SK-N-SH (cell line): ENCODE data around the gene ADAMTS9. TPM values are rescaled to one million over a fixed set of nuclear protein-coding genes. Genes with fewer than 3 reads are reported as not detected.

Source experiments
- CTCF ChIA-PET: fragments of 300-600, 350-600 bp; formaldehyde crosslinking; extraction: SDS; loops from one replicate; lab custom pipeline; 2021; lab: Yijun Ruan, JAX
- POLR2A ChIA-PET: fragments of 350-600 bp; sonication (Branson Sonifier 250); formaldehyde crosslinking; extraction: SDS; loops from one replicate; lab custom pipeline; 2020; ENCODE audit warnings: antibody characterized with exemption, inconsistent platforms; lab: Yijun Ruan, JAX
- DNase-seq: peaks from one replicate; pipeline ENCODE4 v3.0.0; 2012
- H2AFZ ChIP-seq: fragments of 200-600 bp; sonication (generic); 2 replicates; pipeline ENCODE4 v1.8.1; 2016; ENCODE audit warnings: antibody characterized with exemption, mild to moderate bottlenecking, low read depth
- H3F3A ChIP-seq: fragments of 200-600 bp; sonication (generic); replicated peaks from 2 replicates; pipeline ENCODE3; 2016; ENCODE audit warnings: antibody characterized with exemption, mild to moderate bottlenecking; ENCODE audit not compliant: insufficient read depth
- H3K27ac ChIP-seq, 2 experiments: fragments of 200-500 bp in 1 of 2; fragments of 200-600 bp in 1 of 2; sonication (Bioruptor generic) in 1 of 2; sonication (generic), shearing (Covaris generic) in 1 of 2; 2 replicates each; pipeline versions ENCODE4 v1.5.1 to v1.6.1; 2014 to 2016; ENCODE audit warnings: low read depth in 2 of 2, inconsistent platforms in 1 of 2, low read length in 1 of 2, mild to moderate bottlenecking in 1 of 2, mixed read lengths in 1 of 2
- H3K27me3 ChIP-seq: fragments of 200-600 bp; sonication (generic), shearing (Covaris generic); 2 replicates; pipeline ENCODE4 v1.6.1; 2016; ENCODE audit warnings: mixed run types; ENCODE audit not compliant: insufficient read depth
- H3K36me3 ChIP-seq, 2 experiments: fragments of 200-500 bp in 1 of 2; fragments of 200-600 bp in 1 of 2; sonication (Bioruptor generic) in 1 of 2; sonication (generic) in 1 of 2; replicated peaks in 1 of 2; 2 replicates each; pipeline versions ENCODE3 to v1.5.1; 2014 to 2016; ENCODE audit warnings: low read length in 1 of 2, mild to moderate bottlenecking in 1 of 2; ENCODE audit not compliant: insufficient read depth in 2 of 2, control insufficient read depth in 1 of 2
- H3K4me1 ChIP-seq, 2 experiments: fragments of 200-500 bp in 1 of 2; fragments of 200-600 bp in 1 of 2; sonication (Bioruptor generic) in 1 of 2; sonication (generic), shearing (Covaris generic) in 1 of 2; 2 replicates each; pipeline versions ENCODE4 v1.5.1 to v1.6.1; 2014 to 2016; ENCODE audit warnings: low read depth in 1 of 2, low read length in 1 of 2, mixed run types in 1 of 2; ENCODE audit not compliant: insufficient read depth in 2 of 2, control insufficient read depth in 1 of 2
- H3K4me2 ChIP-seq: fragments of 200-600 bp; sonication (generic), shearing (Covaris generic); 2 replicates; pipeline ENCODE4 v1.6.1; 2017; ENCODE audit warnings: mixed run types
- H3K4me3 ChIP-seq, 2 experiments: fragments of 200-500 bp in 1 of 2; fragments of 200-600 bp in 1 of 2; sonication (Bioruptor generic) in 1 of 2; sonication (generic), shearing (Covaris generic) in 1 of 2; 2 replicates each; pipeline versions ENCODE4 v1.5.1 to v1.8.1; 2014 to 2016; ENCODE audit warnings: low read depth in 2 of 2, inconsistent platforms in 1 of 2, low read length in 1 of 2, mild to moderate bottlenecking in 1 of 2, mixed read lengths in 1 of 2, moderate library complexity in 1 of 2
- H3K79me2 ChIP-seq: fragments of 200-600 bp; sonication (generic); 2 replicates; pipeline ENCODE4 v1.8.1; 2017; ENCODE audit warnings: mild to moderate bottlenecking; ENCODE audit not compliant: insufficient read depth
- H3K9ac ChIP-seq: fragments of 200-600 bp; sonication (generic); 2 replicates; pipeline ENCODE4 v1.6.1; 2017; ENCODE audit warnings: mixed run types
- H3K9me2 ChIP-seq: fragments of 200-600 bp; sonication (generic); 2 replicates; pipeline ENCODE4 v1.6.1; 2017; ENCODE audit warnings: mixed run types
- H3K9me3 ChIP-seq: fragments of 200-600 bp; sonication (generic); 2 replicates; pipeline ENCODE4 v1.6.1; 2017; ENCODE audit warnings: mixed run types, mild to moderate bottlenecking, moderate library complexity
- H4K20me1 ChIP-seq: fragments of 200-600 bp; sonication (generic); 2 replicates; pipeline ENCODE4 v1.6.1; 2017; ENCODE audit warnings: mild to moderate bottlenecking, mixed run types; ENCODE audit not compliant: insufficient read depth
- CHD2 ChIP-seq: fragments of 150-350 bp; IDR thresholded peaks from 2 replicates; pipeline ENCODE4 v1.6.1; 2018; ENCODE audit warnings: low read length; ENCODE audit not compliant: partially characterized antibody
- CTCF ChIP-seq: fragments of 200-600 bp; sonication (generic); IDR thresholded peaks from 2 replicates; pipeline ENCODE4 v1.6.1; 2017; ENCODE audit warnings: antibody characterized with exemption, mild to moderate bottlenecking, moderate library complexity
- EZH2phosphoT487 ChIP-seq: fragments of 200-600 bp; sonication (generic); IDR thresholded peaks from 2 replicates; pipeline ENCODE4 v1.6.1; 2017; ENCODE audit warnings: low read depth, mixed run types, mild to moderate bottlenecking, antibody characterized with exemption, moderate library complexity, borderline replicate concordance
- GATA2 ChIP-seq: sonication (generic); formaldehyde crosslinking; IDR thresholded peaks from 2 replicates; pipeline ENCODE4 v1.5.0; 2020; ENCODE audit warnings: mild to moderate bottlenecking, missing genetic modification reagents
- JUND ChIP-seq: IDR thresholded peaks from 2 replicates; pipeline ENCODE4 v1.4.0; 2012
- MEF2A ChIP-seq: IDR thresholded peaks from 2 replicates; pipeline ENCODE4 v1.4.0; 2012; ENCODE audit warnings: low read depth, borderline replicate concordance
- MXI1 ChIP-seq: IDR thresholded peaks from 2 replicates; pipeline ENCODE4 v1.6.1; 2012; ENCODE audit warnings: mild to moderate bottlenecking, low read depth, low read length, improper control_type of control experiment
- NFIC ChIP-seq: IDR thresholded peaks from 2 replicates; pipeline ENCODE4 v1.4.0; 2012; ENCODE audit warnings: borderline replicate concordance
- RAD21 ChIP-seq: IDR thresholded peaks from 2 replicates; pipeline ENCODE4 v1.6.1; 2012; ENCODE audit warnings: mild to moderate bottlenecking, low read length
- RCOR1 ChIP-seq: fragments of 150-350 bp; IDR thresholded peaks from 2 replicates; pipeline ENCODE4 v1.6.1; 2017; ENCODE audit warnings: antibody characterized with exemption, low read length
- RFX5 ChIP-seq: IDR thresholded peaks from 2 replicates; pipeline ENCODE4 v1.6.1; 2012; ENCODE audit warnings: mild to moderate bottlenecking, improper control_type of control experiment, low read length
- RXRA ChIP-seq: IDR thresholded peaks from 2 replicates; pipeline ENCODE4 v1.4.0; 2012; ENCODE audit warnings: low read depth, mild to moderate bottlenecking, borderline replicate concordance
- SIN3A ChIP-seq: IDR thresholded peaks from 2 replicates; pipeline ENCODE4 v1.6.1; 2012; ENCODE audit warnings: low read depth, mild to moderate bottlenecking, low read length, moderate library complexity, borderline replicate concordance
- SMC3 ChIP-seq: IDR thresholded peaks from 2 replicates; pipeline ENCODE4 v1.6.1; 2012; ENCODE audit warnings: low read depth, low read length, improper control_type of control experiment
- YY1 ChIP-seq: IDR thresholded peaks from 2 replicates; pipeline ENCODE4 v1.4.0; 2012; ENCODE audit warnings: low read depth, mild to moderate bottlenecking
- ZBTB33 ChIP-seq: IDR thresholded peaks from 2 replicates; pipeline ENCODE4 v1.4.0; 2012; ENCODE audit warnings: low read depth, borderline replicate concordance
- WGBS: methylation state at CpG from one replicate; pipeline ENCODE4 v1.1.6; 2017; ENCODE audit warnings: low lambda C conversion rate; 5-methylcytosine and 5-hydroxymethylcytosine counted together
- polyA plus RNA-seq, 3 experiments: library from polyadenylated mRNA; depleted of rRNA; stranded (reverse); fragments of >200 nt; gene quantifications; 2 replicates each; pipeline ENCODE4 v1.2.3, GENCODE V29; 2012
- TF ChIP-seq, protein P1 (sequence below): IDR thresholded peaks from 2 replicates; pipeline ENCODE4 v1.6.1; 2012; ENCODE audit warnings: mild to moderate bottlenecking, low read depth, low read length, moderate library complexity

ADAMTS9 gene
- polyA plus RNA-seq, 1 of the 3 experiments (the other 2 are of a cell fraction): 4.1 TPM

DNA sequence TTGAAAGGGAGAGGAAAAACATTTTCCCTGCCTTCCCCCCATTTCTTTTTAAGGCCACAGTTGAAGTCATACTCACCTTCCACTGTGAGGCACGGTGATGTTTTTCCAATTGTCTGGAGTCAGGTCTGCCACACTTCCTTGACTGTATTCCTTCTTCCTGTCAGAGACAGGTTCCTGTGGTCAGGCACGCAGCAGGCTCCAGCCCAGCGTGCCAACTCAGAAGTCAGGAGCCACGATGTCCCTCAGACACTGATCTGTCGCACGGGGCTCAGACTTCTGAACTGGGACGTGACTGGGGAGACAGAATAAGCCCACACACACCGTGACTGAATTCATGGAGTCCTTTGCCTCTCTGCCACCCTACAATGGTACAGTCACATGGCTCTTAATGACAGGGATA, 41.2 kb upstream of the ADAMTS9 start:
- Histone ChIP-seq H4K20me1 (no peaks in the 10 kb centered on the region), H3F3A (no peaks in the 10 kb centered on the region)
- no peak for TF ChIP-seq RCOR1
- TF ChIP-seq CTCF: no peak
- no peak for TF ChIP-seq RAD21
- TF ChIP-seq YY1: no peak
- TF ChIP-seq MEF2A: no peak
- TF ChIP-seq NFIC: no peak
- no peak for TF ChIP-seq MXI1
- TF ChIP-seq, all 33 proteins: peak for 0
- Histone ChIP-seq H3K27me3 (no peaks in the 10 kb centered on the region), H3K36me3 (no peaks in the 10 kb centered on the region), H3K9me2 (no peaks in the 10 kb centered on the region), H2AFZ (no peak overlapping the region), H3K4me3 (no peak overlapping the region), H3K27ac (no peak overlapping the region), H3K4me2 (no peak overlapping the region), H3K9ac (no peak overlapping the region), H3K4me1 (no peaks in the 10 kb centered on the region; a peak in 2 of 4 replicates), H3K79me2 (no peaks in the 10 kb centered on the region), H3K9me3 (no peaks in the 10 kb centered on the region)
- ChIA-PET CTCF (no interaction called here), POLR2A (no interaction called here)
- 85% methylated on average over 8 of the region's 8 CpGs for WGBS
- no peak for DNase-seq

DNA sequence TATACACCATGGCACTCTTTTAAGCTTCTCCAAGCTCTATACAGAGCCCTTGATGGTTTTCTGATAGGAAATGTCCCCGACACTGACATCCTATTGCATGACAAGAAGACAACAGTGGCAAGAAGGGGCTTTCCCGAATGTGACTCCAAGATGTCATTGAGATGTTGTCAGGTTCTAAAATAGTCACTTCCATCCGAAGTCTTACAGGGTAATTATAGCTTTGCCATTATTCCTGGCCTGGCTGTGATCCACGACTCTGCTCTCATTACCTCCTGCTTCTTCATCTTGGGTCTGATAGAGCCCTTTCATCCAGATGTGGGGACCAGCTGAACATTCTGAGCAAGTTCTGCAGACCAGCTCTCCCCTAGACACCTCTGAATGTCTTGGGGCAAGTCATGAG, 40.6 kb upstream of the ADAMTS9 start:
- CTCF ChIA-PET: interaction anchor here (1.9 kb wide), 1 partner anchor 25 kb away, joined by 4 read pairs; no protein-coding TSS in a partner anchor
- WGBS: 64% methylated on average over 4 of the region's 4 CpGs

More for the DNA sequence above, 40.6 kb upstream of the ADAMTS9 start:
- H3K9me3 ChIP-seq: no peaks in the 10 kb centered on the region
- no peak overlapping the region for H3K4me2 ChIP-seq
- no peaks in the 10 kb centered on the region for H4K20me1 ChIP-seq
- no peak overlapping the region for H2AFZ ChIP-seq
- no peak for TF ChIP-seq RFX5
- TF ChIP-seq JUND: no peak
- no peak for TF ChIP-seq MEF2A
- TF ChIP-seq SMC3: no peak
- no peak for TF ChIP-seq RXRA
- no peak for TF ChIP-seq ZBTB33
- TF ChIP-seq CHD2: no peak
- TF ChIP-seq GATA2 (CRISPR knock-in tag): no peak
- no peak for TF ChIP-seq EZH2phosphoT487
- TF ChIP-seq SIN3A: no peak
- TF ChIP-seq, protein P1, sequence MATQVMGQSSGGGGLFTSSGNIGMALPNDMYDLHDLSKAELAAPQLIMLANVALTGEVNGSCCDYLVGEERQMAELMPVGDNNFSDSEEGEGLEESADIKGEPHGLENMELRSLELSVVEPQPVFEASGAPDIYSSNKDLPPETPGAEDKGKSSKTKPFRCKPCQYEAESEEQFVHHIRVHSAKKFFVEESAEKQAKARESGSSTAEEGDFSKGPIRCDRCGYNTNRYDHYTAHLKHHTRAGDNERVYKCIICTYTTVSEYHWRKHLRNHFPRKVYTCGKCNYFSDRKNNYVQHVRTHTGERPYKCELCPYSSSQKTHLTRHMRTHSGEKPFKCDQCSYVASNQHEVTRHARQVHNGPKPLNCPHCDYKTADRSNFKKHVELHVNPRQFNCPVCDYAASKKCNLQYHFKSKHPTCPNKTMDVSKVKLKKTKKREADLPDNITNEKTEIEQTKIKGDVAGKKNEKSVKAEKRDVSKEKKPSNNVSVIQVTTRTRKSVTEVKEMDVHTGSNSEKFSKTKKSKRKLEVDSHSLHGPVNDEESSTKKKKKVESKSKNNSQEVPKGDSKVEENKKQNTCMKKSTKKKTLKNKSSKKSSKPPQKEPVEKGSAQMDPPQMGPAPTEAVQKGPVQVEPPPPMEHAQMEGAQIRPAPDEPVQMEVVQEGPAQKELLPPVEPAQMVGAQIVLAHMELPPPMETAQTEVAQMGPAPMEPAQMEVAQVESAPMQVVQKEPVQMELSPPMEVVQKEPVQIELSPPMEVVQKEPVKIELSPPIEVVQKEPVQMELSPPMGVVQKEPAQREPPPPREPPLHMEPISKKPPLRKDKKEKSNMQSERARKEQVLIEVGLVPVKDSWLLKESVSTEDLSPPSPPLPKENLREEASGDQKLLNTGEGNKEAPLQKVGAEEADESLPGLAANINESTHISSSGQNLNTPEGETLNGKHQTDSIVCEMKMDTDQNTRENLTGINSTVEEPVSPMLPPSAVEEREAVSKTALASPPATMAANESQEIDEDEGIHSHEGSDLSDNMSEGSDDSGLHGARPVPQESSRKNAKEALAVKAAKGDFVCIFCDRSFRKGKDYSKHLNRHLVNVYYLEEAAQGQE: no peak
- no peak overlapping the region for H3K27ac ChIP-seq
- H3K9ac ChIP-seq: no peak overlapping the region
- POLR2A ChIA-PET: no interaction called here
- no peak overlapping the region for H3K4me3 ChIP-seq
- no peaks in the 10 kb centered on the region for H3K27me3 ChIP-seq
- H3K9me2 ChIP-seq: no peaks in the 10 kb centered on the region
- H3K4me1 ChIP-seq: no peaks in the 10 kb centered on the region; a peak in 2 of 4 replicates
- no peaks in the 10 kb centered on the region for H3K36me3 ChIP-seq
- no peaks in the 10 kb centered on the region for H3F3A ChIP-seq
- no peaks in the 10 kb centered on the region for H3K79me2 ChIP-seq
- DNase-seq: no peak
